HCT116 (cell line): Measurements from ENCODE around the gene SERPINB11. TPM values are rescaled to one million over a fixed set of nuclear protein-coding genes. Genes with fewer than 3 reads are reported as not detected.
"Not testable (repeated sequence)": the region's sequence is repeated elsewhere in the genome, so short reads cannot be mapped to it uniquely, and the experiment has no call there.

Experiments
- ATAC-seq: fragments of 200-7000 bp; cut with Tn5 transposase; 2 replicates; pipeline ENCODE4 v1.9.1; 2020; ENCODE audit warnings: mild to moderate bottlenecking, moderate library complexity
- Bru-seq: library from RNA; stranded (reverse); fragments of 400-500 nt; gene quantifications from one replicate; lab custom pipeline; 2021; lab: Mats Ljungman, UMichigan
- BruChase-seq, 2 experiments: library from RNA; stranded (reverse); fragments of 400-500 nt; gene quantifications; one replicate each; lab custom pipeline; 2021; lab: Mats Ljungman, UMichigan
- BruUV-seq: library from RNA; stranded (reverse); fragments of 400-500 nt; replicated peaks from 2 replicates; lab custom pipeline; 2021; lab: Mats Ljungman, UMichigan
- CTCF ChIA-PET: fragments of 300-600 bp; sonication (Branson Sonifier 250); formaldehyde crosslinking; loops from one replicate; lab custom pipeline; 2021; ENCODE audit warnings: antibody characterized with exemption; lab: Charles Lee
- POLR2A ChIA-PET: fragments of 300-600, 350-600 bp; sonication (Branson Sonifier 250); formaldehyde crosslinking; loops from one replicate; lab custom pipeline; 2021; ENCODE audit warnings: antibody characterized with exemption; lab: Charles Lee
- RAD21 ChIA-PET, 2 experiments: fragments of 300-600 bp; sonication (Branson Sonifier 250); formaldehyde crosslinking; loops; one replicate each; lab custom pipeline; 2023; ENCODE audit warnings: low total read pairs in 2 of 2; ENCODE audit not compliant: uncharacterized antibody in 2 of 2, unreplicated experiment in 2 of 2, low non-redundant PET in 1 of 2; lab: Charles Lee
- DNase-seq: peaks from one replicate; pipeline ENCODE4 v3.0.0-alpha.2; 2010; ENCODE audit warnings: low read depth, low spot score
- H2AFZ ChIP-seq: fragments of 200-600 bp; shearing (Covaris generic), sonication (generic); 2 replicates; pipeline ENCODE4 v1.6.1; 2017; ENCODE audit warnings: low read depth, mixed run types, mixed read lengths, antibody characterized with exemption, low read length; ENCODE audit not compliant: poor library complexity, severe bottlenecking
- H3K27ac ChIP-seq: 2 replicates; pipeline ENCODE4 v1.5.1; 2012; ENCODE audit warnings: low read depth, low read length
- H3K27me3 ChIP-seq: fragments of 200-600 bp; sonication (generic); 2 replicates; pipeline ENCODE4 v1.6.1; 2016; ENCODE audit warnings: mixed run types, low read length, mixed read lengths; ENCODE audit not compliant: insufficient read depth
- H3K36me3 ChIP-seq, 2 experiments: fragments of 200-500 bp in 1 of 2; fragments of 200-600 bp in 1 of 2; sonication (Bioruptor generic) in 1 of 2; sonication (generic) in 1 of 2; 2 replicates each; pipeline versions ENCODE4 v1.5.1 to v1.6.1; 2014 to 2016; ENCODE audit warnings: low read length in 2 of 2, inconsistent platforms in 1 of 2, mixed read lengths in 1 of 2, mixed run types in 1 of 2; ENCODE audit not compliant: insufficient read depth in 2 of 2, control insufficient read depth in 1 of 2
- H3K4me1 ChIP-seq, 2 experiments: fragments of 200-600 bp in 1 of 2; sonication (generic) in 1 of 2; 2 replicates each; pipeline versions ENCODE4 v1.5.1 to v1.6.1; 2012 to 2017; ENCODE audit warnings: low read length in 2 of 2, inconsistent platforms in 1 of 2, mild to moderate bottlenecking in 1 of 2, mixed read lengths in 1 of 2, mixed run types in 1 of 2, moderate library complexity in 1 of 2; ENCODE audit not compliant: insufficient read depth in 2 of 2, control insufficient read depth in 1 of 2
- H3K4me2 ChIP-seq: fragments of 200-600 bp; sonication (generic); 2 replicates; pipeline ENCODE4 v1.6.1; 2017; ENCODE audit warnings: mixed run types, low read length, mixed read lengths
- H3K4me3 ChIP-seq, 2 experiments: fragments of 200-600 bp in 1 of 2; sonication (generic) in 1 of 2; replicated peaks in 1 of 2; 2 replicates each; pipeline ENCODE4 v1.5.1; 2011 to 2016; ENCODE audit warnings: low read length in 2 of 2, control low read depth in 1 of 2, low read depth in 1 of 2, mild to moderate bottlenecking in 1 of 2, mixed read lengths in 1 of 2, mixed run types in 1 of 2
- H3K79me2 ChIP-seq: fragments of 200-600 bp; sonication (generic); 2 replicates; pipeline ENCODE4 v1.6.1; 2017; ENCODE audit warnings: mild to moderate bottlenecking, mixed run types, low read length, moderate library complexity, mixed read lengths; ENCODE audit not compliant: insufficient read depth
- H3K9ac ChIP-seq: fragments of 200-600 bp; sonication (generic); 2 replicates; pipeline ENCODE4 v1.6.1; 2016; ENCODE audit warnings: low read length, mixed read lengths
- H3K9me2 ChIP-seq: fragments of 200-600 bp; sonication (generic), shearing (Covaris generic); 2 replicates; pipeline ENCODE4 v1.6.1; 2017; ENCODE audit warnings: mixed run types, mild to moderate bottlenecking, moderate library complexity; ENCODE audit not compliant: insufficient read depth
- H3K9me3 ChIP-seq, 2 experiments: fragments of 200-500 bp in 1 of 2; fragments of 200-600 bp in 1 of 2; sonication (Bioruptor generic) in 1 of 2; sonication (generic) in 1 of 2; 2 replicates each; pipeline ENCODE4 v1.6.1; 2014 to 2017; ENCODE audit warnings: low read length in 2 of 2, mixed read lengths in 2 of 2, inconsistent platforms in 1 of 2, low read depth in 1 of 2, mild to moderate bottlenecking in 1 of 2, mixed run types in 1 of 2, moderate library complexity in 1 of 2; ENCODE audit not compliant: control insufficient read depth in 1 of 2, insufficient read depth in 1 of 2
- H4K20me1 ChIP-seq: fragments of 200-600 bp; sonication (generic), shearing (Covaris generic); 2 replicates; pipeline ENCODE4 v1.6.1; 2017; ENCODE audit warnings: mixed run types, mild to moderate bottlenecking, moderate library complexity; ENCODE audit not compliant: insufficient read depth
- CBX3 ChIP-seq: IDR thresholded peaks from 2 replicates; pipeline ENCODE4 v1.6.1; 2012; ENCODE audit warnings: low read depth
- FOSL1 ChIP-seq: IDR thresholded peaks from 2 replicates; pipeline ENCODE4 v1.6.1; 2012; ENCODE audit warnings: low read depth
- JUND ChIP-seq: IDR thresholded peaks from 2 replicates; pipeline ENCODE4 v1.6.1; 2012
- POLR2A ChIP-seq: IDR thresholded peaks from 2 replicates; pipeline ENCODE4 v1.7.0; 2011; ENCODE audit warnings: borderline replicate concordance; ENCODE audit not compliant: insufficient read depth, insufficient read length; ENCODE audit errors: extremely low read depth
- RAD21 ChIP-seq: IDR thresholded peaks from 2 replicates; pipeline ENCODE4 v1.6.1; 2012; ENCODE audit warnings: low read depth, mild to moderate bottlenecking
- SP1 ChIP-seq: IDR thresholded peaks from 2 replicates; pipeline ENCODE4 v1.6.1; 2012; ENCODE audit warnings: low read depth
- ZNF274 ChIP-seq: fragments of 200-500 bp; sonication (Bioruptor generic); IDR thresholded peaks from 2 replicates; pipeline ENCODE4 v1.6.1; 2014; ENCODE audit warnings: mild to moderate bottlenecking, low read depth, low read length, inconsistent platforms
- intact Hi-C: fragments of 100-400 bp; cut with micrococcal nuclease; formaldehyde crosslinking; loops from 2 replicates; pipeline ENCODE4 v1.10.0; 2022
- long read RNA-seq: library from polyadenylated mRNA; unstranded; transcript quantifications from one replicate; pipeline ENCODE4 v2.0.0, GENCODE V29; 2021; ENCODE audit not compliant: unreplicated experiment
- polyA plus RNA-seq: library from polyadenylated mRNA; unstranded; fragments of >200 nt; gene quantifications from 2 replicates; pipeline ENCODE4 v1.2.1, GENCODE V29; 2012; ENCODE audit warnings: missing spikeins
- total RNA-seq: library from RNA; stranded (reverse); gene quantifications from one replicate; pipeline ENCODE4 v1.2.1, GENCODE V29; 2021; ENCODE audit not compliant: unreplicated experiment

The SERPINB11 gene
- total RNA-seq, result not detected
- polyA plus RNA-seq, result not detected in 2 replicates
- not detected for Bru-seq, nascent RNA
- BruChase-seq, experiment 1, labeled RNA remaining after a 6-hour chase, result not detected
- BruChase-seq, experiment 2, labeled RNA remaining after a 2-hour chase, result not detected
- long read RNA-seq, result 0 reads

DNA sequence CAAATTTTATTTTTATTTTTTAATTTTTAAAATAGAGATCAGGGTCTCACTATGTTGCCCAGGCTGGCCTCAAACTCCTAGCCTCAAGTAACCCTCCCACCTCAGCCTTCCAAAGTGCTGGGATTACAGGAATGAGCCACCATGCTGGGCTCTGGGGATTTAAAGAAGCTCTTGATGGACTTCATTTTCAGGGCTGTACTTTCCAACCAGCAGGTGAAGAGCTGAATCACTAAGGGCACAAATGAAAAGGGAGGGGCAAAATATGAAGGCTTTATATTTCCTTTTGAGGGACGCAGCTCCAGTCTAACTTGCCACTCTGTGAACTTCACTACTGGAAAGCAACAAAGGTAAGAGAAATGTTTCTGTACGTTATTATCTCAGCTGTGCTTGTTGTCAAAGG, at the start of gene SERPINB11:
Gene SERPINB11, plus strand, starts transcription at position 301 of the 400 bp plus-strand sequence. CDS start 7,234 bp downstream, outside the sequence.
- Histone ChIP-seq H3K79me2 (no peaks in the 10 kb centered on the region), H4K20me1 (no peaks in the 10 kb centered on the region), H3K9ac (no peak within 1 kb of the TSS), H3K4me1 (no peaks in the 10 kb centered on the region), H3K4me2 (no peak within 1 kb of the TSS), H3K27ac (no peak within 1 kb of the TSS)
- no TSS peak for BruUV-seq
- DNase-seq (no peak), ATAC-seq (no peak)
- ChIA-PET RAD21 (no interaction called here), POLR2A (no interaction called here)
- intact Hi-C loops, result no loop called here
- TF ChIP-seq RAD21 (no peak), POLR2A (no peak), ZNF274 (no peak), CBX3 (no peak)
- TF ChIP-seq, all 23 proteins: peak for 0
- Histone ChIP-seq H3K36me3 (no peaks in the 10 kb centered on the region), H2AFZ (no peak within 1 kb of the TSS), H3K9me3 (no peaks in the 10 kb centered on the region), H3K27me3 (no peaks in the 10 kb centered on the region), H3K4me3 (no peak within 1 kb of the TSS), H3K9me2 (no peaks in the 10 kb centered on the region)
- CTCF ChIA-PET, result interaction anchor here (0.5 kb wide), 1 partner anchor 81 kb away, joined by 4 read pairs; no protein-coding TSS in a partner anchor

- H3K27ac ChIP-seq, CTCF ChIA-PET, H3K9me2 ChIP-seq, H3K4me3 ChIP-seq, POLR2A ChIA-PET, RAD21 ChIA-PET, H3K9me3 ChIP-seq, intact Hi-C loops, H3K79me2 ChIP-seq, H3K9ac ChIP-seq, H2AFZ ChIP-seq, H3K27me3 ChIP-seq, DNase-seq, H4K20me1 ChIP-seq, H3K36me3 ChIP-seq, BruUV-seq, ATAC-seq, H3K4me1 ChIP-seq: not testable (repeated sequence)
- 0 out of 2 replicates have a peak overlapping the region, but pooled peaks have one; percentile 19 for H3K4me2 ChIP-seq
- peak; percentile 49; the same call in 1 of the 2 replicates for TF ChIP-seq SP1
- TF ChIP-seq FOSL1, result peak; percentile 35; the same call in 1 of the 2 replicates
- TF ChIP-seq JUND, result peak; percentile 27; the same call in 1 of the 2 replicates
These were observed 43.8 kb upstream of the SERPINB11 start for GRCh38 chr18:63658920-63659319.

DNA sequence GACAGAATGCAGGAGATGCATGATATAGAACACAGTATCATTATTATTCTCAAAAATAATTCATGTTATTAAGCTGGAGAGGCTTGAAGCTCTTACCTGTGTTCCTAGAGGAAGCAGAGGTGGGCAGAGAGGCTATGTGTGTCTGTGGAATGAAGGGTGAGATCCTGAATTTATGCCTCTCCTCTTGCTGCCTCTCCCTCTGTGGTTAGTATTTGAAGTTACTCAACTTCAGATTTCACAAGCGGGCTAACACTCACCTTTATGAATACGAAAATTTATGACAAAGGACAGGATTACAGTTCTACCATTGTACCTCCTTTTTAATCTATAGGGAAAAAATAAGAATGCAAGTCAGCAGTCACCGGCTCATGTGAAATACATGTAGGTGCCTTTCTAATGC, 41.0 kb upstream of the SERPINB11 start, which contains the start of gene SERPINB3:
Gene SERPINB3, minus strand, starts transcription at position 144 of the 400 bp plus-strand sequence. CDS start 677 bp downstream, outside the sequence.
- H3K36me3 ChIP-seq, H3K4me3 ChIP-seq, H4K20me1 ChIP-seq, H2AFZ ChIP-seq, H3K4me1 ChIP-seq, H3K79me2 ChIP-seq, H3K27ac ChIP-seq, RAD21 ChIA-PET, H3K9ac ChIP-seq, H3K27me3 ChIP-seq, CTCF ChIA-PET, BruUV-seq, DNase-seq, intact Hi-C loops, H3K9me3 ChIP-seq, H3K9me2 ChIP-seq, H3K4me2 ChIP-seq, POLR2A ChIA-PET, ATAC-seq: not testable (repeated sequence)
